H1 (cell line): ENCODE results near the gene FOXK1. TPM values are rescaled to one million over a fixed set of nuclear protein-coding genes. Genes with fewer than 3 reads are reported as not detected.

Experiments
- CTCF ChIA-PET: fragments of 300-600 bp; sonication (Branson Sonifier 250); formaldehyde crosslinking; loops from one replicate; lab custom pipeline; 2021; ENCODE audit not compliant: partially characterized antibody; lab: Charles Lee
- POLR2A ChIA-PET: fragments of 300-600 bp; sonication (Branson Sonifier 250); formaldehyde crosslinking; loops from one replicate; lab custom pipeline; 2021; ENCODE audit warnings: inconsistent platforms; ENCODE audit not compliant: partially characterized antibody; lab: Charles Lee
- DNase-seq, 2 experiments: peaks; one replicate each; pipeline versions ENCODE4 v3.0.0 to v3.0.0-alpha.2; 2010 to 2022; ENCODE audit warnings: low spot score in 2 of 2, low read depth in 1 of 2, mixed read lengths in 1 of 2
- FAIRE-seq: peaks from 2 replicates; lab custom pipeline; 2011; peaks lifted over from hg19 to GRCh38; lab: Jason Lieb, UNC
- H2AFZ ChIP-seq: 2 replicates; pipeline ENCODE4 v1.8.1; 2012; ENCODE audit warnings: low read length, inconsistent platforms
- H2AK5ac ChIP-seq: 2 replicates; pipeline ENCODE4 v1.6.1; 2013; ENCODE audit warnings: low read depth, low read length
- H2BK120ac ChIP-seq: replicated peaks from 2 replicates; pipeline ENCODE3; 2013; ENCODE audit warnings: low read depth, low read length, inconsistent platforms
- H2BK12ac ChIP-seq: 2 replicates; pipeline ENCODE4 v1.6.1; 2013; ENCODE audit warnings: low read depth, low read length
- H2BK15ac ChIP-seq: 2 replicates; pipeline ENCODE4 v1.6.1; 2013; ENCODE audit warnings: low read length
- H2BK20ac ChIP-seq: 2 replicates; pipeline ENCODE4 v1.6.1; 2013; ENCODE audit warnings: low read length
- H2BK5ac ChIP-seq: 2 replicates; pipeline ENCODE4 v1.6.1; 2013; ENCODE audit warnings: low read depth, low read length
- H3K14ac ChIP-seq: 2 replicates; pipeline ENCODE4 v1.6.1; 2013; ENCODE audit warnings: inconsistent platforms; ENCODE audit not compliant: insufficient read length
- H3K18ac ChIP-seq: 2 replicates; pipeline ENCODE4 v1.6.1; 2013; ENCODE audit warnings: low read length; ENCODE audit errors: extremely low read depth
- H3K23ac ChIP-seq: 2 replicates; pipeline ENCODE4 v1.6.1; 2013; ENCODE audit warnings: inconsistent platforms; ENCODE audit not compliant: insufficient read length
- H3K23me2 ChIP-seq: 2 replicates; pipeline ENCODE4 v1.6.1; 2013; ENCODE audit warnings: low read depth, low read length
- H3K27ac ChIP-seq: 2 replicates; pipeline ENCODE4 v1.6.1; 2011; ENCODE audit warnings: low read depth, low read length, inconsistent platforms
- H3K27me3 ChIP-seq, 4 experiments: replicated peaks in 1 of 4; 1 replicate in 1 of 4; 2 replicates in 3 of 4; pipeline versions ENCODE4 v1.6.1 to v1.8.1; 2011 to 2013; ENCODE audit warnings: low read length in 3 of 4, mild to moderate bottlenecking in 3 of 4, inconsistent platforms in 2 of 4, mixed read lengths in 2 of 4, moderate library complexity in 1 of 4; ENCODE audit not compliant: control insufficient read depth in 3 of 4, insufficient read depth in 3 of 4; ENCODE audit errors: extremely low read depth in 1 of 4
- H3K36me3 ChIP-seq, 4 experiments: 2 replicates each; pipeline versions ENCODE4 v1.6.1 to v1.8.1; 2011 to 2013; ENCODE audit warnings: mild to moderate bottlenecking in 4 of 4, low read length in 3 of 4, moderate library complexity in 2 of 4, control low read depth in 1 of 4, inconsistent platforms in 1 of 4; ENCODE audit not compliant: insufficient read depth in 4 of 4, control insufficient read depth in 2 of 4
- H3K4ac ChIP-seq: replicated peaks from 2 replicates; pipeline ENCODE3; 2013; ENCODE audit warnings: low read length, low read depth, mixed read lengths, inconsistent platforms; ENCODE audit not compliant: insufficient read length
- H3K4me1 ChIP-seq, 4 experiments: replicated peaks in 1 of 4; 1 replicate in 1 of 4; 2 replicates in 3 of 4; pipeline versions ENCODE4 v1.6.1 to v1.8.1; 2011 to 2013; ENCODE audit warnings: low read length in 3 of 4, inconsistent platforms in 2 of 4, mixed read lengths in 1 of 4; ENCODE audit not compliant: insufficient read depth in 4 of 4, control insufficient read depth in 3 of 4
- H3K4me2 ChIP-seq, 2 experiments: 2 replicates each; pipeline versions ENCODE4 v1.6.1 to v1.8.1; 2011 to 2013; ENCODE audit warnings: low read depth in 2 of 2, low read length in 2 of 2, control low read depth in 1 of 2, inconsistent platforms in 1 of 2, mild to moderate bottlenecking in 1 of 2; ENCODE audit not compliant: insufficient read depth in 1 of 2
- H3K4me3 ChIP-seq, 4 experiments: fragments of 200-600, 300-600 bp in 1 of 4; sonication (generic), shearing (Covaris generic), sonication (Bioruptor Twin) in 1 of 4; 2 replicates each; pipeline versions ENCODE4 v1.5.1 to v1.8.1; 2011 to 2016; ENCODE audit warnings: low read length in 4 of 4, low read depth in 3 of 4, control low read depth in 2 of 4, inconsistent platforms in 2 of 4, mild to moderate bottlenecking in 2 of 4, mixed read lengths in 1 of 4, moderate library complexity in 1 of 4; ENCODE audit not compliant: insufficient read depth in 2 of 4; ENCODE audit errors: extremely low read depth in 1 of 4
- H3K56ac ChIP-seq: replicated peaks from 2 replicates; pipeline ENCODE3; 2013; ENCODE audit warnings: low read depth, mild to moderate bottlenecking, mixed read lengths, low read length, inconsistent platforms; ENCODE audit not compliant: insufficient read length
- H3K79me1 ChIP-seq: 2 replicates; pipeline ENCODE4 v1.6.1; 2013; ENCODE audit warnings: low read depth, low read length, control low read depth
- H3K79me2 ChIP-seq, 2 experiments: 2 replicates each; pipeline versions ENCODE4 v1.6.1 to v1.8.1; 2012 to 2013; ENCODE audit warnings: low read length in 2 of 2, mild to moderate bottlenecking in 2 of 2, inconsistent platforms in 1 of 2; ENCODE audit not compliant: insufficient read depth in 2 of 2, control insufficient read depth in 1 of 2
- H3K9ac ChIP-seq, 4 experiments: replicated peaks in 1 of 4; 1 replicate in 1 of 4; 2 replicates in 3 of 4; pipeline versions ENCODE4 v1.6.1 to v1.8.1; 2011 to 2013; ENCODE audit warnings: low read depth in 3 of 4, low read length in 3 of 4, control low read depth in 2 of 4, mild to moderate bottlenecking in 2 of 4, moderate library complexity in 2 of 4, inconsistent platforms in 1 of 4; ENCODE audit errors: extremely low read depth in 1 of 4
- H3K9me3 ChIP-seq, 2 experiments: 2 replicates each; pipeline versions ENCODE4 v1.6.1 to v1.8.1; 2012 to 2013; ENCODE audit warnings: mild to moderate bottlenecking in 2 of 2, moderate library complexity in 2 of 2, control low read depth in 1 of 2, inconsistent platforms in 1 of 2, low read depth in 1 of 2, low read length in 1 of 2, mixed read lengths in 1 of 2; ENCODE audit not compliant: insufficient read depth in 2 of 2
- H4K20me1 ChIP-seq, 2 experiments: replicated peaks in 1 of 2; 2 replicates each; pipeline versions ENCODE3 to v1.8.1; 2011 to 2013; ENCODE audit warnings: inconsistent platforms in 2 of 2, low read length in 2 of 2, mild to moderate bottlenecking in 1 of 2; ENCODE audit not compliant: insufficient read depth in 2 of 2, control insufficient read depth in 1 of 2
- H4K5ac ChIP-seq: 2 replicates; pipeline ENCODE4 v1.6.1; 2013; ENCODE audit warnings: low read length, low read depth, mixed read lengths, inconsistent platforms; ENCODE audit not compliant: insufficient read length
- H4K8ac ChIP-seq: 2 replicates; pipeline ENCODE4 v1.8.0; 2013; ENCODE audit warnings: mild to moderate bottlenecking, moderate library complexity, low read length, inconsistent platforms; ENCODE audit not compliant: insufficient read depth; ENCODE audit errors: extremely low read depth
- H4K91ac ChIP-seq: replicated peaks from 2 replicates; pipeline ENCODE3; 2013; ENCODE audit warnings: low read length, mixed read lengths, inconsistent platforms; ENCODE audit not compliant: insufficient read length
- EGR1 ChIP-seq: IDR thresholded peaks from 2 replicates; pipeline ENCODE4 v1.6.1; 2011; ENCODE audit warnings: low read depth, low read length, borderline replicate concordance
- RFX5 ChIP-seq: IDR thresholded peaks from 2 replicates; pipeline ENCODE4 v1.6.1; 2011; ENCODE audit warnings: low read depth, low read length, improper control_type of control experiment, borderline replicate concordance
- WGBS, 2 experiments: shearing (Covaris generic) in 1 of 2; methylation state at CpG; one replicate each; pipeline versions ENCODE4 v1.1.6 to v1.1.7; 2013 to 2015; ENCODE audit warnings: low lambda C conversion rate in 2 of 2, mixed read lengths in 2 of 2, inconsistent platforms in 1 of 2, low coverage in 1 of 2, missing lambda C conversion rate in 1 of 2; ENCODE audit not compliant: insufficient replicate concordance in 2 of 2, insufficient coverage in 1 of 2, insufficient read length in 1 of 2; ENCODE audit errors: extremely low coverage in 1 of 2, missing lambda C conversion rate in 1 of 2; 5-methylcytosine and 5-hydroxymethylcytosine counted together
- polyA plus RNA-seq, 7 experiments: library from polyadenylated mRNA; depleted of rRNA in 3 of 7; stranded (reverse) in 5 of 7; unstranded in 2 of 7; fragments of >200 nt in 5 of 7; fragments of 200-250 nt in 2 of 7; gene quantifications; 1 replicate in 5 of 7; 2 replicates in 1 of 7; 4 replicates in 1 of 7; pipeline versions ENCODE4 v1.2.1 to v1.2.3, GENCODE V29; 2011 to 2013; ENCODE audit warnings: missing spikeins in 2 of 7, mixed read lengths in 2 of 7
- total RNA-seq: library from RNA; stranded (reverse); fragmentation: NEBNext Ultra II Directional; extraction: Animal tissue kit (Norgen Biotek cat#: 25700); gene quantifications from 2 replicates; pipeline ENCODE4 v1.2.1, GENCODE V29; 2021

FOXK1 gene
- total and polyA plus RNA-seq, 2 of the 8 experiments (the other 6 are each of a cell fraction or from before 2014, with no cell fraction given) = 2.0 to 8.5 TPM

- peaks cover 0 to 5% of the 10 kb centered on the region in 2 experiments; a peak in 1 of 4 replicates for H3K79me2 ChIP-seq
- no peak for DNase-seq
These were observed 35.1 kb downstream of the FOXK1 start for GRCh38 chr7:4716946-4717795.

More at GRCh38 chr7:4716946-4717795, 35.1 kb downstream of the FOXK1 start:
- no peak overlapping the region for H2BK5ac ChIP-seq
- no peak overlapping the region for H2BK15ac ChIP-seq
- TF ChIP-seq RFX5 (no peak), EGR1 (peak; percentile 39; the same call in 1 of the 2 replicates)
- no peak overlapping the region for H3K56ac ChIP-seq
- no peak overlapping the region; the same call in 1 of the 2 replicates for H4K8ac ChIP-seq
- POLR2A ChIA-PET = interaction anchor here (0.6 to 1.1 kb wide), 2 partner anchors 11 to 76 kb away, joined by 3 read pairs; no protein-coding TSS in a partner anchor
- H4K20me1 ChIP-seq = peaks cover 14 to 30% of the 10 kb centered on the region in 2 experiments
- H3K23me2 ChIP-seq = no peaks in the 10 kb centered on the region; the same call in 1 of the 2 replicates
- no peak overlapping the region for H3K4ac ChIP-seq
- H4K91ac ChIP-seq = no peak overlapping the region
- H4K5ac ChIP-seq = no peak overlapping the region
- no peak overlapping the region for H3K27ac ChIP-seq
- H3K36me3 ChIP-seq = no peaks in the 10 kb centered on the region
- no peak overlapping the region for H3K4me3 ChIP-seq
- H3K23ac ChIP-seq = no peak overlapping the region
- no peak overlapping the region for H3K18ac ChIP-seq
- H3K27me3 ChIP-seq = peaks cover 0 to 17% (median 11%) of the 10 kb centered on the region in 4 experiments; a peak in 6 of 7 replicates
- no peak overlapping the region for H2BK20ac ChIP-seq
- H3K4me1 ChIP-seq = no peaks in the 10 kb centered on the region
- H3K14ac ChIP-seq = no peak overlapping the region
- no peak overlapping the region for H2BK12ac ChIP-seq
- peaks cover 0 to 12% of the 10 kb centered on the region in 2 experiments; a peak in 2 of 4 replicates for H3K9me3 ChIP-seq
- no peak overlapping the region for H2BK120ac ChIP-seq
- H3K4me2 ChIP-seq = no peak overlapping the region
- 89% methylated on average over 26 of the region's 29 CpGs; no CpG with 5 or more reads in 1 of the 2 experiments for WGBS, 2 experiments
- CTCF ChIA-PET = no interaction called here
- H2AFZ ChIP-seq = no peak overlapping the region
- H3K9ac ChIP-seq = no peak overlapping the region
- FAIRE-seq = no peak
- peaks cover 9% of the 10 kb centered on the region for H3K79me1 ChIP-seq
- H2AK5ac ChIP-seq = 0 out of 2 replicates have a peak overlapping the region, but pooled peaks have one; percentile 24
